ENCODE measurements around the gene KHK.

KHK gene

DNA sequence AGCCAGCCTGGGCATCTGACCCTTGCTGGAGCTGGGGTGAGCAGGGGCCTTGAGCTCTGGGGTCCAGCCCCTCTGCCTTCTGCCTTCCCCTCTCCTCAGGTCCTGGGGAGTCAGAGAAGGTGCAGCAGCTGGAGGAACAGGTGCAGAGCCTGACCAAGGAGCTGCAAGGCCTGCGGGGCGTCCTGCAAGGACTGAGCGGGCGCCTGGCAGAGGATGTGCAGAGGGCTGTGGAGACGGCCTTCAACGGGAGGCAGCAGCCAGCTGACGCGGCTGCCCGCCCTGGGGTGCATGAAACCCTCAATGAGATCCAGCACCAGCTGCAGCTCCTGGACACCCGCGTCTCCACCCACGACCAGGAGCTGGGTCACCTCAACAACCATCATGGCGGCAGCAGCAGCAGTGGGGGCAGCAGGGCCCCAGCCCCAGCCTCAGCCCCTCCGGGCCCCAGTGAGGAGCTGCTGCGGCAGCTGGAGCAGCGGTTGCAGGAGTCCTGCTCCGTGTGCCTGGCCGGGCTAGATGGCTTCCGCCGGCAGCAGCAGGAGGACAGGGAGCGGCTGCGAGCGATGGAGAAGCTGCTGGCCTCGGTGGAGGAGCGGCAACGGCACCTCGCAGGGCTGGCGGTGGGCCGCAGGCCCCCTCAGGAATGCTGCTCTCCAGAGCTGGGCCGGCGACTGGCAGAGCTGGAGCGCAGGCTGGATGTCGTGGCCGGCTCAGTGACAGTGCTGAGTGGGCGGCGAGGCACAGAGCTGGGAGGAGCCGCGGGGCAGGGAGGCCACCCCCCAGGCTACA is 4.4 kb upstream of the KHK start:
- DNase-seq (ENCODE audit: low read depth in 2 of 2): no peak

DNA sequence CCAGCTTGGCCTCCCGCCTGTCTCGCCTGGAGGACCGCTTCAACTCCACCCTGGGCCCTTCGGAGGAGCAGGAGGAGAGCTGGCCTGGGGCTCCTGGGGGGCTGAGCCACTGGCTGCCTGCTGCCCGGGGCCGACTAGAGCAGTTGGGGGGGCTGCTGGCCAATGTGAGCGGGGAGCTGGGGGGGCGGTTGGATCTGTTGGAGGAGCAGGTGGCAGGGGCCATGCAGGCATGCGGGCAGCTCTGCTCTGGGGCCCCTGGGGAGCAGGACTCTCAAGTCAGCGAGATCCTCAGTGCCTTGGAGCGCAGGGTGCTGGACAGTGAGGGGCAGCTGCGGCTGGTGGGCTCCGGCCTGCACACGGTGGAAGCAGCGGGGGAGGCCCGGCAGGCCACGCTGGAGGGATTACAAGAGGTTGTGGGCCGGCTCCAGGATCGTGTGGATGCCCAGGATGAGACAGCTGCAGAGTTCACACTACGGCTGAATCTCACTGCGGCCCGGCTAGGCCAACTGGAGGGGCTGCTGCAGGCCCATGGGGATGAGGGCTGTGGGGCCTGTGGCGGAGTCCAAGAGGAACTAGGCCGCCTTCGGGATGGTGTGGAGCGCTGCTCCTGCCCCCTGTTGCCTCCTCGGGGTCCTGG is 3.7 kb upstream of the KHK start:
- DNase-seq (ENCODE audit: low read depth in 2 of 2): no peak

DNA sequence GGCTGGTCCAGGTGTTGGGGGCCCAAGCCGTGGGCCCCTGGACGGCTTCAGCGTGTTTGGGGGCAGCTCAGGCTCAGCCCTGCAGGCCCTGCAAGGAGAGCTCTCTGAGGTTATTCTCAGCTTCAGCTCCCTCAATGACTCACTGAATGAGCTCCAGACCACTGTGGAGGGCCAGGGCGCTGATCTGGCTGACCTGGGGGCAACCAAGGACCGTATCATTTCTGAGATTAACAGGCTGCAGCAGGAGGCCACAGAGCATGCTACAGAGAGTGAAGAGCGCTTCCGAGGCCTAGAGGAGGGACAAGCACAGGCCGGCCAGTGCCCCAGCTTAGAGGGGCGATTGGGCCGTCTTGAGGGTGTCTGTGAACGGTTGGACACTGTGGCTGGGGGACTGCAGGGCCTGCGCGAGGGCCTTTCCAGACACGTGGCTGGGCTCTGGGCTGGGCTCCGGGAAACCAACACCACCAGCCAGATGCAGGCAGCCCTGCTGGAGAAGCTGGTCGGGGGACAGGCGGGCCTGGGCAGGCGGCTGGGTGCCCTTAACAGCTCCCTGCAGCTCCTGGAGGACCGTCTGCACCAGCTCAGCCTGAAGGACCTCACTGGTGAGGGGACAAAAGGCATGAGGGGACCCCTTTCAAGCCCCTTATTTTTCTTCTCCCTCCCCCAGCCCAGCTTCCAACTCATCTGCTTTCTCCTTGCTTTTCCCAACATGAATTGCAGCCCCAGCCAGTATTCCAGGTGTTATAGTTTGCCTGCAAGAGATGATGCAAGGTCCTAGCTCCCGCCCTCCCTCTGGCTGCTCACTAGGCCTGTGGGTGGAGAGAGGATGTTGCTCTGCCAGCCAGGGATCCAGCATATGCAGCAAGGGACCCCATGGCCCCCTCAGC is 2.9 kb upstream of the KHK start:
- no peak for DNase-seq (ENCODE audit: low read depth in 2 of 2)

DNA sequence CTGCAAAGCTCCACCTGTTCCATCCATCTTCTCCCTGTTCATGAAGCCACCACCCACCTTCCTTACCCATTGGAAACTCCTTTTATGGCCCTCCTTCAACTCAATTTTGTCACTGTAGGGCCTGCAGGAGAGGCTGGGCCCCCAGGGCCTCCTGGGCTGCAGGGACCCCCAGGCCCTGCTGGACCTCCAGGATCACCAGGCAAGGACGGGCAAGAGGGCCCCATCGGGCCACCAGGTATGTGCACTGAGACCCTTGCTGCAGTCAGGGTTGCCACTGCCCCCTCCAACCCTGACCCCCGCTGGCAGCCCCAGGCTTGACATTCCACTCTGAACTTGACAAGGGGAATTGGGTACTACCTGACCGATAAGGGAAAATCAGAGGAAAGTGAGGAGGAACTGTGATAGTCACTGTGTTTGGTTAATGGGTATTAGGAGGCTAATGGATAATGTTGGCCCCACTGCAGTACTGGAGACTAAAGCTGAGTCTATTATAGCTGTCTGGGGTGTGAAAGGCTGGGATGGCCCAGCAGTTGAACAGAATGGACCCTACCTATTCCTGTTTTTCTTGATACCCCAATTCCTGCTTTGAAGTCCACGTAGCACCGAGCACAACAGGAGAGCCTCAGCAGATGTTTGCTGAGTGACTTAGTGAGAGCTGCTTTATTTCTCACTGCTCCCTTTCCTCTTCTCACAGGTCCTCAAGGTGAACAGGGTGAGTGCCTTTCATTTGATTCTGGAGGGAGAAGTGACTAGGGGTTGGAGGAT is 2.1 kb upstream of the KHK start:
- no peak for DNase-seq (ENCODE audit: low read depth in 2 of 2)

DNA sequence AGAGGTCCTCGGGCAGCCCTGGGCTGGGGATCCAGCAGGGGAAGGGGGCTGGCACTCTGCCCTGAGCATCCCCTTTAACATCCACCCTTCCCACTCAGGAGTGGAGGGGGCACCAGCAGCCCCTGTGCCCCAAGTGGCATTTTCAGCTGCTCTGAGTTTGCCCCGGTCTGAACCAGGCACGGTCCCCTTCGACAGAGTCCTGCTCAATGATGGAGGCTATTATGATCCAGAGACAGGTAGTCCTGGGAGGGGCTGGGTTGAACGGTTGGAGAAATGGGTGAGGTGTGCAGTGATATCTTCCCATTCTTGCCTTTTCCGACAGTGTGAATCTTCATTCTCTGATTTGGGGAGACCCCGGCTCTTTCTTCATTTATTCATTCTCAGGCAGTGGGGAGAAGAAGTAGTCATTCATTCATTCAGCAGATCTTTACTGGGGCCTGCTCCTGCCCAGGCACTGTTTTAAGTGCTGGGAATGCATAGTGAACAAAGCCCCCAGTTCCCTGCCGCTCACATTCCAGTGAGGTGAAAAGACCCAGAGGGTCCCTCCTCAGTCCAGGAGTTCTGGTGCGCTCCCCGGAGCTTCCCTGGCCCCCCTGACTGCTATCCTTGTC is 1.4 kb upstream of the KHK start:
- DNase-seq (ENCODE audit: low read depth in 2 of 2): no peak

DNA sequence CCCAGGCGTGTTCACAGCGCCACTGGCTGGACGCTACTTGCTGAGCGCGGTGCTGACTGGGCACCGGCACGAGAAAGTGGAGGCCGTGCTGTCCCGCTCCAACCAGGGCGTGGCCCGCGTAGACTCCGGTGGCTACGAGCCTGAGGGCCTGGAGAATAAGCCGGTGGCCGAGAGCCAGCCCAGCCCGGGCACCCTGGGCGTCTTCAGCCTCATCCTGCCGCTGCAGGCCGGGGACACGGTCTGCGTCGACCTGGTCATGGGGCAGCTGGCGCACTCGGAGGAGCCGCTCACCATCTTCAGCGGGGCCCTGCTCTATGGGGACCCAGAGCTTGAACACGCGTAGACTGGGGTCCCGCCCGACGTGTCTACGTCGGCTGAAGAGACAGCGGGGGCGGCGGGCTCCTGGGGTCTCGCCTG is 891 bp upstream of the KHK start:
- peak in 1 of 2 donors; percentile 34 for DNase-seq (ENCODE audit: low read depth in 2 of 2)

DNA sequence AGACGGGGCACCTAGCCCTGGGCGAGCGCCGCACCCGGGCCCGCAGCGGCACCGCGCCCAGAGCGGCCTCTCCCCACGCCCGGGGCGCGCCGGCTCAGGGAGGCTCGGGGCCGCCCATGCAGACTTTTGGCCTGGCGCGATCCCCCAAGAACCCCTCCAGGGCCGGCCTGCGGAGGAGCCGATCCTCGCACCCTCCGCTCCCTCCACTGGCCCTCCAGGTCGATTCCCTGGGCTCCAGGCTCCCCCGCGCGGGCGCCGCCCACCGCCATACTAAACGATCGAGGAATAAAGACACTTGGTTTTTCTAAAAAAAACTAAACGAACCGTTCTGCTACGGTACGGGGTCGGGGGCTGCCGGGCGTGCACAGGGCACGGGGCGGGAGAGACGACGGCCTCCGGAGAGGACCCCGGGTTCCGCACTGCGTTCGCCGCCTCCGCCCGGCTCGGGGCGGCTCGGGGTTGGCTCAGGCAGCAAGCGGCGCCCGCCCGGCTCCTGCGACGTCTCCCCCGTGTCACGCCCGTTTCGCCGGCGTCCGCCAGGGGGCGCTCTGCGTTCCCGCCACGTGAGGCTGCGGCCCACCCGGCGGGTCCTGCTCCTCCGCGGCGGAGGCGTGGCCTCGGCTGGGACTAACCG is 365 bp upstream of the KHK start:
- DNase-seq (ENCODE audit: low read depth in 2 of 2): peak; percentile 90 to 96

DNA sequence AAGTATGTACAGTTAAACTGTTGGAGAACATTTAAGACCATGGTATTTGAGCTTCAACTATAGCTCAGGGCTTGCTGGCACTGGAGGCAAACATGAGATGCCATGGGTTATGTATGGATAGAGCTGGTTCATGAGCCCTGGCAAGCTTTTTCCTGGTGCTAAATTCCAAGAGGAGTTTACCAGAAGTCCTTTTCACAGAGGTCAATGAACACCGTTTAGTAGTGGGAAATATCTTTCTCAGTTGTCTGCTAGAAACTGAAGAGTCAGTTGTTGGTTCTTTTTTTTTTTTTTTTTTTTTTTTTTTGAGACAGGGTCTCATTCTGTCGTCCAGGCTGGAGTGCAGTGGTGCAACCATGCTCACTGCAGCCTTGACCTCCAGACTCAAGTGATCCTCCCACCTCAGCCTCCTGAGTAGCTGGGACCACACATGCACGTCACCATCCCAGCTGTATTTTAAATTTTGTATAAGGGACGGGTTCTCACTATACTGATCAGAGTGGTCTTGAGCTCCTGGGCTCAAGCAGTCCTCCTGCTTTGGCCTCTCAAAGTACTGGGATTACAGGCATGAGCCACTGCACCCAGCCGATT is 1.3 kb downstream of the KHK start:
- no peak for DNase-seq (ENCODE audit: low read depth in 2 of 2)

DNA sequence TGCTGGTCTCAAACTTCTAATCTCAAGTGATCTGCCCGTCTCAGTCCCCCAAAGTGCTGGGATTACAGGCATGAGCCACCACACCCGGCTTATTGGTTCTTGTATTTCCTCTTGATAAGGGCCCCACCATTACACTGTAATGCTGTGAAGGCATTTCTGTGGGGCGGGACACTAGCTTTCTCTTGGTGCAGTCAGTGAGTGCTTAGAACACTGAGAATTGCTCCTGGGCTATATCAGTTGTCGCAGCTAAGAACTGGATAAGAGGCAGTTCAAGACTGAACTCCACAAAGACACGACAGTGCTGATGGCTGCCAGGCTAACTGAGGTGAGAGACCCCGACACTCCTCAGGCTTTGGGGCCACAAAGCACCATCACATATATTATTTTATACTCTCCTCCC is 2.1 kb downstream of the KHK start:
- DNase-seq (ENCODE audit: low read depth in 2 of 2): no peak

DNA sequence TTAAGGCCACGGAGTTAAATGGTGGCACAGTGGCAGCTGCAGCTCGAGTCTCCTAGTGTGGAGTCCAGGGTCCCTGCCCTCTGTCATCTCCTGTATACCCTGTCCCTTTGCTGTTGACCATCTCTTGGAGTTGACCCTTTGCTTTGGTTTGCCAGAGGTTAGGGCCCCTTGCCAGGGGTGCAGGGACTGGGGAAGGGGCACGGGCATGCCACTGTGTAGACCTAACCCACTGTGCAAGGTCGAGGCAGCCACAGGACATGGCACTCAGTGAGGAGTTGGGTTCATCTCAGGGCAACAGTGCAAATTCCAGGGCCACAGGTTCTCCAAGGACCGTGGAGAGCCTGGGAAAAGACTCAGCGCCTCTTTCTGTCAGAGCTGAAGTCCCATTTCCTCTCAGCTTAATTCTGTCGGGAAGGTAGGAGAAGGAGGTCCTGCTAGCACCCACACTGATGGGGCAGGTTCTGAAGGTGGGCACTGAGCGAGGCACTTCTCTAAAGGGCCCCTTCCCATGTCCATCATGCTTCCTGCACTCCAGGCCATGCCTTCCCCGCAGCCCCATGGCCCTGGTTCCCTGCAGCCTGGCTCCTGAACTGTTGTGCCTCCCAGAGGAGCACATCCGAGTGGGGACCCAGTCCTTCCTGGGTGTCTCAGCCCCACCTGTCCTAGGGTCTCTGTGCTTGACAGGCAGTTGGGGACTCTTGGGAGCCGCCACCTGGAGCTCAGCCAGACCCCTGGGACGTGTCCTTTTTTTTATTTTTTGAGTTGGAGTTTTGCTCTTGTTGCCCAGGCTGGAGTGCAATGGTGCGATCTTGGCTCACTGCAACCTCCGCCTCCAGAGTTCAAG is 2.8 kb downstream of the KHK start:
- DNase-seq (ENCODE audit: low read depth in 2 of 2): no peak

DNA sequence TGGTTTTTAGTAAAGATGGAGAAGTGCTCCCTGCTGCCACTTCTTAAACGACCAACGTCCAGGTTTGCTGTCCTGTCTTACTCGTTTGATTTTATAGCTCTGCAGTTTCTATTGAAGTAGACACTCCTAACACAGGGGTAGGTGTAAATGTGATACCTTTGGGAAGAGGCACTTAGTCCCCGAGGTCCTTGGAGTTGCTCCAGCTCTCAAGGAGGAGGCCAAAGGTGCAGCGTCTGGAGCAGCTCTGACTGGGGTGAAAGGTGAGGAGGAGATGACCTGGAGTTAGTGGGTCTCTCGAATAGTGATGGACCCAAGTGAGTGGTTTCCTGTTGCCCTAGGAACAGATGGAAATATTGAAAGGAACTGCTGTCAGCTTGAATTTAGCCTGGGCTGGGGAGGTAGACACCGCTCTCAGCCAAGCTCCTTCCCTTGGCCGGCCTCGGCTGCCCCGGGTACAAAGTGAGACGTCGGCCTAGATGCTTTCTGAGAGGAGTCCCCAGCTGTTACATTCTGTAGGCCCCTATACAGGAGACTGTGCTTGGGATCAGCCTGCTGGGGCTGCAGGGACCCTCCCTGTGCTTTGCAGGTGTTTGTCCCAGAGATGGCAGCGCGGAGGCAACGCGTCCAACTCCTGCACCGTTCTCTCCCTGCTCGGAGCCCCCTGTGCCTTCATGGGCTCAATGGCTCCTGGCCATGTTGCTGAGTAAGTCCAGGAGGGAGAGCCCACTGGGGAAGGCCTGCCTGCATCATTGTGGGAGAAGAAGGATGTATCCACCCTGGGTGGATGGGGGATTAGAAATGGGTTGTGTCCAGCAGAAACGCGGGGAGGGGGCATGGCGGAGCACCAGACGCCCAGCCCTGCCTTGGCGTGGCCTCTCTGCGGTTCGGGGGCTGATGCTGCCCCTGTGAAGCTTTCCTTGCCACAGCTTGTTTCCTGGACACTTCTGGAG is 5.4 kb downstream of the KHK start:
- no peak for DNase-seq (ENCODE audit: low read depth in 2 of 2)

DNA sequence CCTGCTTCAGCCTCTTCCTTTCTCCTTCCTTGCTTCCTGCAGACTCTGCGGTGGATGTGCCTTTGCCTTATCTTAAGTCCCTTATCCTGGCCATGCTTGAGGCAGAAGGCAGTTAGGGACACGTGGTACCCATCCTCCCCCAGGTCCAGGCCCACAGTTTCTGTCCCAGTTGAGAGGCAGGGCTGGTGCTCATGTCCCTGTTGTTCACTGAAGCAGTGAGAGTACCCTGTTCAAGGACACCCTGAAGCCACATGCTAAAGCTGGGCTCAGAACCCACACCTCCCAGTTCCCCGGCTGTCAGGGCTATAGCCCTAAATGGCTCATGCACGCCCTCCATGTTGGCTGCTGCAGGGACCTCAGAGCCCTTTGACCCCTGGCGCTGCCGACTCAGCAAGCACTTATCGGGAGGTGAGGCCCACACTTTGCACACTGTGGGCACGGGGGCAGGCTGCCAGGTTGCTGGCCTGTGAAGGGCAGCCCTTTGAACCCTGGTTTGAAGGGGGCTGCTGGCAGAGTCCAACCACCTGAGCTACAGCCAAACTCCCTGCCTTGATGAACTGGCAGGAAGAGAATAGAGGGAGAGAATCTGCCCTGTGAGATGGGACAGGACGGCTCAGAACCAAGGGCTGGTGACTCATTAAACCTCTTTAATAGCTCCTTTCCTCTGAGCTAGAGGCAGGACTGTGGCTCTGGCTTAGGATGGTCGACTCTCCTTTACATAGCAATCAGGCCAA is 6.3 kb downstream of the KHK start:
- DNase-seq (ENCODE audit: low read depth in 2 of 2): no peak

DNA sequence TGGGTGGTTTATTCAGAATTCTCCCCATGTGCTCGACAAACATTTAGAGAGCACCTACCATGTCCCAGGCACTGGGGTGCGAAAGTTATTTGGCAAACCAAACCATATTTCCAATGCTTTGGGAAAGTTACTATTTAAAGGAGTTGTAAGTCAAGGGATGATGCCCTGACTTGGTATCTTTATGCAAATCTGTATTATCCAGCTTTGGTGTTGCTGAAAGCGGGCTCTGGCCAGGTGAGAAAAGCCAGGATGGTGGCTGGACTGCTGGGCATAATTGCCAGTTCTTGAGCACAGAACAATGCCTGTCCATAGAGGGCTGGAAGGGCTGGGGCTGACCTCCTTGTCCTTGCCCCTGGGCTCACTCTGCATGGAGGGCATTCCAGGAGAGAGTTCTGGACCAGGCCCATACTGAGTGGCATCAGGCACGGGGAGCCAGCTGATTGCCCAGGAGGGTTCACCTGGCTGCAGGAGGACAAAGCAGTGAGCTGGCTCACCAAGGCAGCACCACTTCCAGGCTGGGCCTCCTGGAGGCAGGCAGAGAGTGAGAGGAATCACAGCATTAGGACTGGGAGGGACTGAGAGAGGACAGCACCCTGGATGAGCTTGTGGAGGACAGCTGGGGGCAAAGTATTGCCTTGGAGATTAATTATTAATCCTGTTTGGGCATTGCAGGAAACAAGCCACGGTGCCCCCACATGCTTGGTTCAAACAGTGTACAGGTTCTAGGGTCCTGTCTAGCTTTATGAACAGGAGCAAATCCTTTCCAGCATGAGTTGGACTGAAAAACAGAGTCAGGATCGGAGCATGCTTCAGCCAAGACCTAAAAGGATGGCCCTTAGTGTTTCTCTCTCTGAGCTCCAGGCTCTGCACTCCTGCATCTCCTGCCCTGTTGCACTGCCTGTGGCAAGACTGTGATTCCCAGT is 7.1 kb downstream of the KHK start:
- no peak for DNase-seq (ENCODE audit: low read depth in 2 of 2)

DNA sequence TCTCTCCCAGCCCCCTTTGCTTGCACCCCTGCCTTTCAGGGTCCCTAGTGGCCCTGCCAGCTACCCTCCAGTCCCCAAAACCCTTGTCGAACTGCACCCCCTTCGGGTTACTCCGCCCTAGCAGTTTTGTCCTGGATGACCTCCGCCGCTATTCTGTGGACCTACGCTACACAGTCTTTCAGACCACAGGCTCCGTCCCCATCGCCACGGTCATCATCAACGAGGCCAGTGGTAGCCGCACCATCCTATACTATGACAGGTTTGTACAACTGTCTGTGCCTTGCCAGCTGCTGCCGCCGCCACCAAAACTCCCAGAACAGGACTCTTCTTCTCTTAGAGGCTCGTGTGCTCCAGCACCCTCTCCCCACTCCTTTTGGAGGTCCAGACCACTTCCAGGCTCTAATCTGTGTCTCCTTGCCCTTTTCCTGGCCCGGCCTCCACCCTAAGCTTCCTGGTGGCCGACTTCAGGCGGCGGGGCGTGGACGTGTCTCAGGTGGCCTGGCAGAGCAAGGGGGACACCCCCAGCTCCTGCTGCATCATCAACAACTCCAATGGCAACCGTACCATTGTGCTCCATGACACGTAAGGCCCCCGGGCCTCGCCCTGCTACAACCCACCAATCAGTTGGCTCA is 7.9 kb downstream of the KHK start:
- DNase-seq (ENCODE audit: low read depth in 2 of 2): no peak

DNA sequence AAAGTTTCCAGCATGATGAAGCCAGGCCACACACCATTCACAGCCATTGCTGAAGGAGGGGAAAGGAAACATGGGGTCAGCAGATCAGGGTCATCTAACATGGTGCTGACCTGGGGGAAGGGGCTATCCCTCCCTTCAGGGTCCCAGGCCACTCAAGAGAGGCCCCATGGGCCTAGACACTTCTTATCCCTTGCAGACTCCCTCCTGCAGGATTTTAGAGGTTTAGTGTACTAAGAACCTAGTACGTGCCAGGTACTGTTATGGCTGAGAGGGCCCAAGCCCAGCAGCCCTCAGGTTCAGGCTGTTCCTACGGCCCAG is 8.8 kb downstream of the KHK start:
- DNase-seq (ENCODE audit: low read depth in 2 of 2): no peak

All from stimulated activated CD8-positive, alpha-beta memory T cell treated with anti-CD3 and anti-CD28 coated beads, Interleukin-7, amount 100 ng/mL, for 4 hours (primary cell).